ENCODE measurements around the gene UTP20. TPM values are rescaled to one million over a fixed set of nuclear protein-coding genes. Genes with fewer than 3 reads are reported as not detected.

The UTP20 gene
- 6.8 and 9.5 TPM in 2 replicates for total RNA-seq (2014; rRNA removed; shearing (Covaris generic); ENCODE audit: low replicate concordance)

DNA sequence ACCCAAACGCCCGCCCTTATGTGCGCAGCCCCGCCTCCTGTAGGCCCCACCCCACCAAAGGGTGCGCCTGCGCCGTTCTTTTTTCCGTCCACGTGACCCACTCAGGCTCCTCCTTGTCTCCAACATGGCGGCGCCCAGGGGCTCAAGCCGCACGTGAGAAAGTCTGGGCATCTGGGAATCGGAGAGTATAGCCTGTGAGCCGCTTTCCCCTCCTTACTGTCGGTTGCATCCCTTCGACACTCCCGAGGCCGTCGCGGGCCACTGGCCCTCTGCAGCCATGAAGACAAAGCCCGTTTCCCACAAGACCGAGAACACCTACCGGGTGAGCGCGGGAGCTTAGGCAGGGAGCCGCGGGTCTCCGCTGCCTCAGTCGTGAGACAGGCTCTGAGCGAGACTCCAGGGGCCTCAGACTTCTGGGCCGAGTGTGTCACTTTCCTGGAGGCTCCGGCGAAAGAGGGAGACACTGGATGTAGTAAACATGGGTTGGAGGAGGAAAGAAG, at the start of gene UTP20:
Gene UTP20, plus strand, starts transcription at position 100 of the 500 bp plus-strand sequence. Its CDS starts 178 bp downstream, at position 278.
- in situ Hi-C loops (cut with HindIII; ENCODE audit: low pct_unique_long_range_greater_than_20kb, low sequenced_read_pairs): no loop called here
- DNase-seq (ENCODE audit: low read depth): peak; percentile 70

DNA sequence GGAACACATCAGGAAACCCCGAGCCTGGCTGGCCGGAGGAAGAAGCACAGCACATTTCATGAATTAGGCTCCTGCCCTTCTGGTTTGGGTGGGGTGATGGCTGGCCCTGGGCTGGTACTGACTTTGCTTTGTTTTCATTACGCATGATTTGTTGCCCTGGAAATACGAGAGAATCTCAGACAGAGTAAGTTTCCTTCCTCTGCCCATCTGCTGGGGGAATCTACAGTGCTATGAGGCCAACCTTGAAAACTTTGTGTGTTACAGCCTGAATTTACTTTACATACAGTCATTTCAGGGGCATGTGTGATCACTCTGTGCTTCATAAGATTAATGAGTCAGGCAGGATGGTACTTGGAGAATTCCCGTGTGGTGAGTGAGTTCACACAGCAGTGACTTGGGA, 49.4 kb upstream of the UTP20 start:
- DNase-seq (ENCODE audit: low read depth): no peak
- in situ Hi-C loops (cut with HindIII; ENCODE audit: low pct_unique_long_range_greater_than_20kb, low sequenced_read_pairs): no loop called here

DNA sequence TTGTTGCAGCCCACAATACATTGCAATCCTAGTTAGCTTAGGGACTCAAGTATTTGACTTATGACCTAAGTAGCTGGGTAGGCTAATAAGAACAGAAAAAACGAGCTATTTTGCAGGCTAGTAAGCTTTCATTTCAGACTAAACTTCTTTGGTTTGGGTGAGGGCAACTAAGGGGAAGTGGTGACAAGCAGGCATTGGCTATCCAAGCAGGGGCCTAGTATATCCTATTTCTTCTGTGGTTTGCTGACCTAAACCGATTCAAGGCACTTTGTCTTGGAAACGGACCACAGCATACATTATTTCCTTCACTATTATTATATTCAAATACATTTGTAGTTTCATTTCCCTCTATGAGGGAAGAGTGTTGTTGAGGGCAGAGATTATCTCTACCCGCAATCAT, 48.3 kb upstream of the UTP20 start:
- in situ Hi-C loops (cut with HindIII; ENCODE audit: low pct_unique_long_range_greater_than_20kb, low sequenced_read_pairs): no loop called here
- no peak for DNase-seq (ENCODE audit: low read depth)

DNA sequence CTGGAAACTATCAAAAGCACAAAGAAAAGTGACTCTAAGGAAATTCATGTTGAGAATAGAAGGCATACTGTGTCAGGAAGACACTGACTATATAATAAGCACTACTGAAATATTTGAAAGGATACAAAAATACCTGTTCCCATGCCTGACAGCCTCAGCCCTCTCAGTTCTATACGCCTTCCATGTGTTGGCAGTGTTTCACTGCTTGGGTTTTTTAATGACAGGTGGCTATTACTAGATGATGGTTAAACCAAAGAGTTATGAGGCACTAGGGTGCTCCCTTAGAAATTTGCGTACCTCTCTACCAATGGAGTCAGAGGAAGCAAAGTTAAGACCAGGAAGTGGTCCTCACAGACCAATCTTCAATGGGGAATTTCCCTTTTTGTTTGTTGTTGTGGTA, 44.2 kb upstream of the UTP20 start:
- in situ Hi-C loops (cut with HindIII; ENCODE audit: low pct_unique_long_range_greater_than_20kb, low sequenced_read_pairs): no loop called here
- DNase-seq (ENCODE audit: low read depth): no peak

DNA sequence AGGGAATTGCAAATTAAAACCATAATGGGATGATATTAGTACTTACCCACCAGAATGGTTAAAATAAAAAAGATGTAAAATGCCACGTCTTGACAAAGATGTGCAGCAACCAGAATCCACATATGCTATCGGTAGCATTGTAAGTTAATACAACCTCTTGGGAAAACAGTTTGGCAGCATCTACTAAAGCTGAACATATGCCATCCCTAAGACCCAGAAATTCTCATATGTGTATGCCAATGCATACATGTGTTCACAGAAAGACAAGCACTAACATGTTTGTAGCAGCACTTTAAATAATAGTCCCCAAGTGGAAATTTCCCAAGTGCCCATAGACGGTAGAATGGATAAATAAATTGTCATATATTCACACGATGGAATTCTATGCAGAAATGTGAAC, 41.6 kb upstream of the UTP20 start:
- DNase-seq (ENCODE audit: low read depth): no peak
- in situ Hi-C loops (cut with HindIII; ENCODE audit: low pct_unique_long_range_greater_than_20kb, low sequenced_read_pairs): no loop called here

DNA sequence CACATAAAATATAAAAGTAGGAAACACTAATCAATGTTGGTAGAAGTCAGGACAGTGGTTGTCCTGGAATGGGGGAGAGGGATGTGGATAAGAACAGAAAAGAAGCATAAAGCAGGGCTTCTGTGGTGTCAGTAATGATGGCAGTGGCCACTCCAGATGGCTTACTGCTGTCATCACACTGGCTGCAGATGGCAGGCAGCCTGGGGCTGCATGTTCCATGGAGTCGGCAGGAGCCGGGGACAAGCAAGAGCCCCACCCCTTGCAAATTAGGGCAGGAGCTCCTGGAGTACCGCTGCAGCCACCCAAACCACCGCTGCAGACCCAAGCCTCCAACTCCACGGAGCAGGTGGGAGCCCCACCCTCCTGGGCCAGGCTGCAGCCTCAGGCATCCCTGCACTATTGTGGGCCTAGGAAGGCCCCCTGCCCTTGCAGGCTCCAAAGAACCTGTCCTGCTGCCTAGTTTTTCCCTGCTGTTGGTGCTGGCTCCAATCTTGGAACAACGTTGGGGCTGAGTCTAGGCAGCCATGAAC, 41.0 kb upstream of the UTP20 start:
- in situ Hi-C loops (cut with HindIII; ENCODE audit: low pct_unique_long_range_greater_than_20kb, low sequenced_read_pairs): no loop called here
- no peak for DNase-seq (ENCODE audit: low read depth)

DNA sequence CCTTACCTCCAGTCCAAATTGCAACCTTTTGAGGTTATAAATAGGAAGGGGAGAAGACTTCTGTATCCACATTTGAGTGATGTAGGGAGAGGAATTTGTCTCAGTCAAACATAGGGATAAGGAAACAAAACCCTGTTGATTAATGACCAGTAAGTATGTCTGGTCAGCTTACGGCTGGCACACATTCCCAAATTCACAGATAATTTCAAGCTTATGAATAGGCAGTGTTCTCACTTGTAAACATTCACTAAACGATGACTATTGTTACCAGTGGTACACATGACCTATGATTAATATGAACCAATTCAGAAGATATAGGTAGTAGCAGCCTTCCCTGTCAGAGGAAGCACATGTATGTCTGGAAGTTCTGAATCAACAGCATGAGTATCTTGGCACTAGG, 36.8 kb upstream of the UTP20 start:
- DNase-seq (ENCODE audit: low read depth): no peak
- in situ Hi-C loops (cut with HindIII; ENCODE audit: low pct_unique_long_range_greater_than_20kb, low sequenced_read_pairs): no loop called here

DNA sequence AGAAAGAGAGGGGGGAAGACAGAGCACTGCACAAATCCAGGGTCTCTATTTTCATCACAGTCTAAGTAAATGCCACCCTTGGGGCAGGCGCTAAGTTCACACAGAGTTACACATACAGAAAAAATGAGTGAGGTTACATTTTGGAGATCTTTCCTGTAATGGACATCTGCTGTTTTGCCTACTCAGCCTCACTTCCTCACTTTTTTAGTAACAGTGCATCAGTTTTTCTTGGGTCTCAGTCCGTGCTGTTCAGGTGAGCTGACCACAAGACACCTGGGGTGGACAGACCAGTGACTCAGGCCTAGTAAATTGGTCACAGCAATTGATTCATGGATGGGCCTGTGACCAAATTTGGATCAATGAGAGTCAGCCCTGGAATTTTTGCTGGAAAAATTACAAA, 36.3 kb upstream of the UTP20 start:
- DNase-seq (ENCODE audit: low read depth): no peak
- in situ Hi-C loops (cut with HindIII; ENCODE audit: low pct_unique_long_range_greater_than_20kb, low sequenced_read_pairs): no loop called here

DNA sequence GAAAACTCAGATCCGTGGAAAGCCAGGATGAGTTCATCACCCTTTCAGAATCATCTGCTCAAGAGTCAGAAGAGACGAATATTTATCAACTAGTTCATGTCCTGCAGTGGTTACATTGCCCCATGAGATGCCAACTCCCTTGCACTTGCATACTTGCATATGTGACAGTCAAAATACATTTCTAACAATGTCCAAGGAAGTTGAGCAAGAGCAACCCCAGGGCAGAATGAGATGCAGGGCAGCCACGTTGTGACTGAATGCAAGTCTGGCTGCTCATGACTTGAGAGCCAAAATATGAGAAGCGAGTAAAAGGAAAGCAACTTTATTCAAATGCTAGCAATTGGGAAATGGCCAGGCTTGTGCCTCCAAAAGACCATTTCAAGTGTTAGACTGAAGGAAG, 23.6 kb upstream of the UTP20 start:
- in situ Hi-C loops (cut with HindIII; ENCODE audit: low pct_unique_long_range_greater_than_20kb, low sequenced_read_pairs): no loop called here
- DNase-seq (ENCODE audit: low read depth): no peak

DNA sequence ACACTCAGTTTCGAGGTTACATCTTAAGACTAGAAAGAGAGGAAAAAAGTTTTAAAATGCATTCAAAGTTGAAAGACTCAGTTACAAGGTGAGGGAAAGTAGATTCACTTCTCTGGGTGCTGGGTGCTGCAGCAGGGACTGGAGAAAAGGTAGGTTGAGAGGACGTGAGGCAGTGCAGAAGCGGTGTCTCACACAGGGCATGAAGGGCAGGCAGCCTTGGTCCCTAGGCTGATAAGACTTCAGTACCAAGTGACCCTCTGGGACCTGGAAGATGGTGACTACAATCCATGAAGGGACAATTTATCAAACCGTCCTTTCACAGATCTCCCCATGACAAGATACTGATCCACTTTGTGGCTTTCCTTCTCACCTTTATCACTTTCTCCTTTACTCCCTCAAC, 22.5 kb upstream of the UTP20 start:
- no peak for DNase-seq (ENCODE audit: low read depth)
- in situ Hi-C loops (cut with HindIII; ENCODE audit: low pct_unique_long_range_greater_than_20kb, low sequenced_read_pairs): no loop called here

DNA sequence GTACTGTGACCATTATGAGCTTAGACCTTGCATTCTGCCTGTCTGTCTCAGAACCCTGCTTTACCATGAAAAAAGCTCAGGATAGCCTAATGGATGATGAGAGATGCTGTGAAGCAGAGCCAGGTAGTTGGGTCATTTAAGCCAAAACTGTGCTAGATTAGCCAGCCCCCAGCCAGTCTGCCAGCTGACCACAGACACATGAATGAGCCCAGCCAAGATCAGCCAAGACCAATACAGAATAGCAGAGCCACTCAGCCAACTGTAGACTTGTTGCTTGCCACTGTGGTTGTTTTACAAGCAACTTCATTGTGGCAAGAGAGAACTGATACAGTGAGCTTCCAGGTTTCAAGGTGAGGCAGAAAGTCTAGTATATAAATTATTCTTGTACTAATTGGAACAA, 12.8 kb upstream of the UTP20 start:
- DNase-seq (ENCODE audit: low read depth): no peak
- in situ Hi-C loops (cut with HindIII; ENCODE audit: low pct_unique_long_range_greater_than_20kb, low sequenced_read_pairs): no loop called here

DNA sequence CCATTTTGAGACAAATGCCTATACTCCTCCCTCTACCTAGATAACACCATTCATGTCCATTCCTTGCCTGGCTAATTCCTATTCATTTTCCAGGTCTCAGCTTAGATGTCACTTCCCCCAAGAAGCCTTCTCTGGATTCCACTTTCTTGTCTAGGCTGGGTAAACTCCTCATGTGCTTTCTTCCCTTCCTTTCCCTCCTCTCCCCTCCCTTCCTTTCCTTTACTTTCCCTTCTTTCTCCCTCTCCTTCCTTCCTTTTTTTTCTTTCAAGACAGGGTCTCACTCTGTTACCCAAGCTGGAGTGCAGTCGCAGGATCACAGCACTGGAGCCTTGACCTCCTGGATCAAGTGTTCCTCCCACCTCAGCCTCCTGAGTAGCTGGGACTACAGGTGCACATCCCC, 3.5 kb upstream of the UTP20 start:
- DNase-seq (ENCODE audit: low read depth): no peak
- in situ Hi-C loops (cut with HindIII; ENCODE audit: low pct_unique_long_range_greater_than_20kb, low sequenced_read_pairs): no loop called here

DNA sequence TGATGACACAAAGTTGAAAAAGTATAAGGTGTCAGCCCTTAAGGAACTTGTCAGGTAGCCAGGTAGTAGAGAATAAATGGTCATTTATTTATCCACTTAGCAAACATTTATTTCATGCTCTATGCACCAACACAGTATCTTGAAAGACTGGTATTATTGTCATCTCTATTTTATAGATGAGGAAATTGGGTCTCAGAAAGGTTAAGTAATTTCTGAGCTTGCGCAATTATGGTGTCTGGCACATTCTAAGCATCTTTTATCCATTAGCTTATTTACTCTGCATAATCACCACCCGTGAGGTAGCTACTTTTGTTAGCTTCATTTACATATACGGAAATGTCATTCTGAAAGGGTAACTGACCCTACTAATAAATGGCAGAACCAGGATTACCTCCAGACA, 2.5 kb upstream of the UTP20 start:
- in situ Hi-C loops (cut with HindIII; ENCODE audit: low pct_unique_long_range_greater_than_20kb, low sequenced_read_pairs): no loop called here
- no peak for DNase-seq (ENCODE audit: low read depth)

DNA sequence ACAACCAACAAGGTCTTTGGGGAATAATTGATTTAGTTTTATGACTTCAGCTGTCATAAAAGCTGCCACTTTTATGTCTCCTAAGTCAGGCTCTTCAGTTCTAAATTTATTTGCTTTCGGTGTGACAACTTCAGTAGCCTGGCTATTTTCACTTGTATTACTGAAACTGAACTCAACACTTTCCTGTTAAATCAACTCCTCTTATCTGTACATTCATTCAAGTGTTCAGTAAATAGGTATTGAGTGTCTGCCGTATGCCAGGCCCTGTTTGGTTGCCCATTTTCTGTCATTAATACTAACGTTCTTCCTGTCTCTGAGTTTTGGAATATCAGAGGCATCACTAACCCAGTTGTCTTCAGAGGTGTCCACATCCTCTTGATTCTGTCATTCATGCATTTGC, 7.5 kb downstream of the UTP20 start:
- in situ Hi-C loops (cut with HindIII; ENCODE audit: low pct_unique_long_range_greater_than_20kb, low sequenced_read_pairs): no loop called here
- no peak for DNase-seq (ENCODE audit: low read depth)

DNA sequence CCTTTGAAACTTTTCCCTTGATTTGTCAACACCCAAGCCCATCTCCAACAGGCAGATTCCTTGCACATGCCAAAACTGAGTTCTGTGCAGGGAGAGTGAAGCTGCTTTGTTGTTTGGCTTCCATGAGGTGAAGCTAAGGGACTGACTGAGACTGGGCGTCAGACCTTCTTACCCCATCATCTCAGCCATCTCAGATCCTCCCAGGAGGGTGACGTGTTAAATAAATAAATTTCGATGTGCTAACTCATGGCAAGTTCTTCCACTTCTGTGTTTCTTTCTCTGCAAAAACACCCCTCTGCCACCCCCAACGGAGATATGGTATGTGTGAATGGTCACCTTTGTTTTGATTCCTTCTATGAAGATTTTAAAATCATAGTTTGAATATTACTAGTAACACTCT, 17.8 kb downstream of the UTP20 start:
- no peak for DNase-seq (ENCODE audit: low read depth)
- in situ Hi-C loops (cut with HindIII; ENCODE audit: low pct_unique_long_range_greater_than_20kb, low sequenced_read_pairs): no loop called here

DNA sequence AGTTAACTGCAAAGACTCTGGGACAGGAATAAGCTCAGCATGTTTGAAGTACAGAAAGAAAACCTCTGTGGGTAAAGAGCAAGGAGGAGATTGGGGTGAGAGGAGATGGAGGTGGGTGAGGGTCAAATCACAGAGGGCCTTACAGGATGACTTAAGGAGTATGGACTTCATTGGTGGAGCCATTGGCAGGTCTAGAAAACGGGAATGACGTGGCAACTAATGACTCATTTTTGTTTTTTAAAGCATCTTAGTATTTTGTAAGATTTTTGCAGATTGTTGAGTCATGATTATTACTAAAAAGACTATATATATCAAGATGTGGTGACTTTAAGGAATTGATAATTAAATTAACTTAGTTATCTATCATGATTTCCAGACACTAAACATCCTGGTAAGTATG, 18.5 kb downstream of the UTP20 start:
- no peak for DNase-seq (ENCODE audit: low read depth)
- in situ Hi-C loops (cut with HindIII; ENCODE audit: low pct_unique_long_range_greater_than_20kb, low sequenced_read_pairs): no loop called here

DNA sequence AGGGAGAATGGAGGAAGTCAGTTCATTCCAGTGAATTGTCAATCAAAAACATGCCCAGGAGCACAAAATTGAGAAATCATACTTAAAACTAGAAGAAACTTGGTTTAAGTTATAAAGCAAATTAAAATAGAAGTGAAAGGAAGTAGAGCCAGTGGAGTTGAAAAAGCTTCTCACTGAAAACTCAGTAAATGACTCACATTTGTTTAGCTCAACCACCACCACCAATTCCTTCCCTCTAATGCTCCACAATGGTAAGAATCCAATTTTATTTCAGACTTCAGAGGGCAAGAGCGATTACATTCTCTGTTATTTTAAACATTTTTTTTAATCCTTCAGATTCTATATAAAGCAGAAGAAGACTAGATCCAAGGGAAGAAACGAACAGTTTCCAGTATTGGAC, 19.4 kb downstream of the UTP20 start:
- in situ Hi-C loops (cut with HindIII; ENCODE audit: low pct_unique_long_range_greater_than_20kb, low sequenced_read_pairs): no loop called here
- no peak for DNase-seq (ENCODE audit: low read depth)

DNA sequence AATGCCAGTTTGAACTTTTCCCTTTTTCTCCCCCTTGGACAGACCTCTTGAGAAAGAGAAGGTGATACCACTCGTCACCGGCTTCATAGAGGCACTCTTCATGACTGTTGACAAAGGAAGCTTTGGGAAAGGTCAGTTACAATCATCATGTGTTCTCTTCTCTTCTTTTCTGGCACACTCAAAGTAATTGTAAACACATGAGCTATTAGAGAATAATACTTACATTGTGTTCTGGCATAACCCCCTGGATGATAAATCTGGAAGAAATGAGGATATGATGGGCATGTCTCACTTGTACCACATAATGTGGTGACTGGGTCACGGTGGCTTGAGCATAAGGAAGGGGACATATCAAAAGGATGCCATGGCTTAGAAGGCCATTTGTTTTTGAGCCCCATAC, 20.0 kb downstream of the UTP20 start:
- in situ Hi-C loops (cut with HindIII; ENCODE audit: low pct_unique_long_range_greater_than_20kb, low sequenced_read_pairs): no loop called here
- DNase-seq (ENCODE audit: low read depth): no peak

DNA sequence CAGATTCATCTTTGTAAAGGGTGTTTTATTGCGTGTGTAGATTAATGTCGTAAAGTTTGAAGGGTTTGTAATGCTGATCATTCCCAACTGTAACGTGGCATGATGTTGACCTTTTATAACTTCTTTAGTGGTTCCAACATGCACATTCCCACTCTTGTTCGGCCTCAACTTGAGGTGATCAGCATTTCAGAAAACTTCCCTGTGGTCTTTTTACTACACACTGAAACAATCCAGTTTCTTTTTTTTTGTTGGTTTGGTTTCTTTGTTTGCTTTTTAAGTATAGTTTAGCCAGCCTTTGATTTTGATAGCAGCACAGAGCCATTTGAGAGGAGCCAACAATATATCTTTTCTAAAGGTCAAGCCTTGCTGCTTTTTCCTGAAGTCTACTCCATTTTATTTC, 22.8 kb downstream of the UTP20 start:
- DNase-seq (ENCODE audit: low read depth): no peak
- in situ Hi-C loops (cut with HindIII; ENCODE audit: low pct_unique_long_range_greater_than_20kb, low sequenced_read_pairs): no loop called here

DNA sequence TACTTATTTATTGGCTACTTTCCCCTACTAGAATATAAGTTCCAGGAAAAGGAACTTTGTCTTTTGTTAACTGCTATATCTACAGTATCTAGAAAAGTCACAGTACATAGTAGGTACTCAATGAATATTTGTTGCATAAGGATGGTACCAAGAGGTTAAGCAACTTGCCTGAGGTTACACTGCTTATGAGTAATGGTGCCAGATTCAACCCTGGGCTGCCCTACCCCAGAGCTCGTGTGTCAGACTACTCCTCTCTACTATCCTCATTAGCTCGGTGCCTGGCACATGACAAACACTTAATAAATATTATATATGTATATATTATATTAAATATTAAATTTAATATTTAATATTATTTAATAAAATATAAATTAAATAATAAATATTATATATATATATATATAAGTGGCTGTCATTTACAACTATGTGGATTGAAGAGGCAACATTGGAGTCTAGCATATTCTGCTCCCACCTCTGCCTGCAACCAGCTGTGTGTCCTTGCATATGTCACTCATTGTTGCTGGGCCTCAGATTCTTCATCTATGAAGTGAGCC, 25.4 kb downstream of the UTP20 start:
- DNase-seq (ENCODE audit: low read depth): no peak
- in situ Hi-C loops (cut with HindIII; ENCODE audit: low pct_unique_long_range_greater_than_20kb, low sequenced_read_pairs): no loop called here
